NCI-H2081 treated with DMSO at 0.1 percent for 48 hours (cell line): ENCODE results near the gene JTB.
A peak's percentile ranks its signal among the peaks of the same experiment; 100 is the strongest.

ENCODE experiments used
- DNase-seq: peaks from one replicate; lab custom pipeline; 2025; lab: John Stamatoyannopoulos, UW

The JTB gene

DNA sequence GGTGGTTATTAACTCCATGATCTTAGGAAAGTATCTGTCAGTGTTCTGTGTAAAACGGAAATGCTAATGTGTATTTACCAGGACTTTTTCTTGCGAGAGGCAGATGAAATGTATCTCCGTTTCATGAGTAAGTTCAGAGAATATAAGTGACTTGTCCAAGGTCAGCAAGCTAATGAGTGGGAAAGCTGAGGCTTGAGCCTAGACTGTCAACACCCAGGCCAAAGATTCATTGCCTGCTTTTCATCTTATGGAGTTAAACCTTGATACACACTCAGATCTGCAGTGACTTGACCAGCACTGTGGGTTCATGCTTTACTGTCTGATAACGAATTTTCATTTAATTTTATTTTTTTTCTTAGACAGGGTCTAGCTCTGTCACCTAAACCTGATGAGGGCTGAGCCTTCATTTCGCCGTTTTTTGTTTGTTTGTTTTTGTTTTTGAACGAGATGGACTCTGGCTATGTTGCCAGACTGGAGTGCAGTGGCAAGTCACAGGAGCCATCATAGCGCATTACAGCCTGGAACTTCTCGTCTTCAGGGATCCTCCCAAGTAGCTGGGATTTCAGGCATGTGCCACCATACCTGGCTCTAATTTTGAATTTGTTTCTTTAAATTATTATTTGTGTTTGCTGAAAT, 918 bp upstream of the JTB start:
- DNase-seq = no peak

- no peak for DNase-seq
Observed at GRCh38 chr1:153976819-153977249, 640 bp downstream of the JTB start.

DNA sequence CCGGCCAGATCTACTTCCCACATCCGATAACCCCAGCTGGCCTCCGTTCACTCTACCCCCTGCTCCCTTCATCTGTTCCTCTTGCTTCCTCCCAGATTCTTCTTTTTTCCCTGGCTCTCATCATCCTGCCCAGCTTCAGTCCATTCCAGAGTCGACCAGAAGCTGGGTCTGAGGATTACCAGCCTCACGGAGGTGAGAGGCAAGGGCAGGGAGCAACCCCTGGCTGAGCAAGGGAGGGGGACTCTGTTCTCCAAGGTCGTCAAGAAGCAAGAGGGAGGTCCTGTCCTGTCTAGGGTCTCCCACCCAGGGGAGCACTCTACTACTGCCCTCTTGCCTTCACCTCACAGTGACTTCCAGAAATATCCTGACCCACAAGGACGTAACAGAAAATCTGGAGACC, 3.9 kb downstream of the JTB start:
- DNase-seq = no peak

- DNase-seq = no peak
Observed at GRCh38 chr1:153973071-153973470, 4.4 kb downstream of the JTB start.

- no peak for DNase-seq
Observed at GRCh38 chr1:153970346-153970745, 7.1 kb downstream of the JTB start.

DNA sequence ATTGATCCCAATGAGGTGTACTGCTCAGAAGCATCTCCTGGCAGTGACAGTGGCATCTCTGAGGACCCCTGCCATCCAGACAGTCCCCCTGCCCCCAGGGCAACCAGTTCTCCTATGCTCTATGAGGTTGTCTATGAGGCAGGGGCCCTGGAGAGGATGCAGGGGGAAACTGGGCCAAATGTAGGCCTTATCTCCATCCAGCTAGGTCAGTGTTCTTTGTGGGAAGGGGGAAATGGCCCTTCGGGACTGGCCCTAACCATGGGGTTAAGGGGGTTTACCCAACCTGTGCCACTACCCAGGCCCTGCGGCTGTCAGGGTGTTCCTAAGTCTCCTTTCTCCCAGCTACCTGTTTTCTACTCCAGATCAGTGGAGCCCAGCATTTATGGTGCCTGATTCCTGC, 8.5 kb downstream of the JTB start:
- DNase-seq = no peak

- DNase-seq = no peak
Observed at GRCh38 chr1:153968408-153968807, 9.1 kb downstream of the JTB start.

DNA sequence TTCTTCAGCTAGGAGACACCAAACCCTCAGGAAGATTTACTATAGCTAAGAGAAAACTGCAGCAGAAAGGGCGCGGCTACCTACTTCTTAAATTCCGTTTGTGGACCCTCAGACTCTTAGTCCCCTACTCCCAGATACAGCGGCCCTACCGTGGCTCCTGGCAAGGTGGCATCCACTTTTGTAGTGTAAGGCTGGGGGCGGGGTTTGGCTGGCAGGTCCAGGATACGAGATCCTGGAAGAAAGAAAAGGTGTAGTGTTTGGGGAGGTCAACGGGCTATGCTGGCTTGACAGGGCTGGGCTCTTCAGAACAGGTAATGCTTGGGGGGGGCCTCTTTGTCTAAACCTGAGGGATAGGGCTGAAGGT, 9.5 kb downstream of the JTB start:
- no peak for DNase-seq

GRCh38 chr1:153967107-153967999, 10.1 kb downstream of the JTB start, which contains the start of gene CREB3L4:
CREB3L4 (plus strand) TSS chr1:153967902; CDS start chr1:153968526, 624 bp downstream.
- peak; percentile 98 for DNase-seq

DNA sequence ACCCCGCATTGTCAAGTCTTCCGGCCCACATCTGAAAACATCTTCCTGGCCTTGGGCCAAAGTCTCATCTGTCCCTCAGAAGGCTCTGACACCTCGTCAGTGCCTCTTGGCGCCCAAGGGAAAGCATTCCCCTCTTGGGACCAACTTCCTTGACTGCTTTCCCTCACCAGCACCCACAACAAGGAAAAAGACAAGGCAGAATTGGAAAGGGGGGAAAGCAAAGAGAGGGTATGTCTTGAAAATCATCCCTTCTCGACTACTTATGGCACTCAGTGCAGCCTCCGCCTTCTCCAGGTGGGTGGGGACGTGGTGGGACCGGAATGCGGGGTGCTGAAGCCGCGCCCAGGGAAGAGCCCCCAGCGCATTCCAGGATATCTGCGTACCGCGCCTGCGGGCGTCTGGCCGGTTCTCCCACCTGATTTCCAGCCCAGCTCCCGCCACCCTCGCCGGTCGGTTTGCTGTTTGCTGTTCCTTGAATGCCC, 13.6 kb downstream of the JTB start:
- DNase-seq = no peak

DNA sequence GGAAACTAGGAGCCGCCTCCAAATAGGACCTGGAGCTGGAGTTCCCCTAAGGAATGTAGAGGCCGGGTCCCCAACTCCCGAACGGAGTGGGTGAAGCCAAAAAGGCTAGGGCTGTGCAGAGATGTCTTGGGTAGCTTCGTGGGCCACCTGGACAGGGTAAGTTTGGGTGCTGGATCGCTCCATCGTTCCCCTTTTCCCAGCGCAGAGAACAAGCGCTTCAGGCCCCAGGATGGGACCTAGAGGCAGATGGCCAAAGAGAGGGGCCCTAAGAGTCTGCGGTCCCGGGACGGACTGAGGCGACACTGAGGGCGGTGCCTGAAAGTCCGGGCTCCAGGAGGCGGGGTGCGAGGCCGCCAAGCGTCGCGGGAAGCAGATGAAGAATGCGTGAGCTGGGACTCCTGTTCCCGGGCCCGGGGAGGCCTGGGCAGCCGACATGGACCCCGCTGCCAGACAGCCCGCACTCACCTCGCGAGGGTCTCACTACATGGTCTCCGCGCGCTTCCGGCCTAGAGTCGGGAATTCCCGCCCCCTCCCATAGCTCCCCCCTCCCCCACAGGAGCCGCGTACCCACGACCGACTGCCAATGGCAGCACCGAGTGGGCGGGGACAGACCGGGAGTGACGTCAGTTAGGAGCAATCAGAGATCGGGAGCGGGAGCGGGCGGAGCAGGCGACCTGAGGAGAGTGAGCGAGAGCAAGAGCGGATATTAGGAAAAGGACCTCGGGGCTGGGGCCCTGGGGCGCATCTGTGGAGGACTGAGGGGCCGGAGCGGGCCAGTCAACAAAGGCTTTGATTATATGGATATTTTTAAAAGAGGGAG, 14.2 kb downstream of the JTB start, which contains the start of gene SLC39A1:
SLC39A1 (minus strand) TSS at position 508 of the 820 bp plus-strand sequence. CDS start 822 bp downstream, outside the sequence.
- DNase-seq = peak; percentile 95

GRCh38 chr1:153962088-153963029, 15.1 kb downstream of the JTB start:
- DNase-seq = no peak

GRCh38 chr1:153961421-153961820, 16.1 kb downstream of the JTB start:
- DNase-seq = no peak

DNA sequence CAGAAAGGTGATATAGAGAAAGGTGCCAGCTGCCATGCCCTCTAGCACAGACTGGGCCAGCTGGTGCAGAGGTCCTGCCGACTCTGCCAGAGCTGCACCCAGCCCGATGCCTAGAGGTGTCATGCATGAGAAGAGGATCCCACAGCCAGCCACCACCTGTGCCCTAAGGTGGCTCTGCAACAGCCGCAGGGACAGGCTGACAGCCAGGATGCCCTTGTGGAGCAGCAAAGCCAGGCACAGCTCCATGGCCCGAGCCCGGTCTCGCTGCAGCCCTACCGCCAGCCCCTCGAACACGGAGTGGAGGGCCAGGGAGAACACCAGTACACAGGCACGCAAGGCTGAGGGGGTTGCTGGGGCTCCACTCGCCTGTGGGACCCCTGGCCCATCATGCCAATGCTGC, 17.3 kb downstream of the JTB start:
- DNase-seq = no peak

GRCh38 chr1:153959454-153959853, 18.0 kb downstream of the JTB start:
- DNase-seq = no peak

GRCh38 chr1:153958961-153959260, 18.6 kb downstream of the JTB start:
- DNase-seq = no peak

DNA sequence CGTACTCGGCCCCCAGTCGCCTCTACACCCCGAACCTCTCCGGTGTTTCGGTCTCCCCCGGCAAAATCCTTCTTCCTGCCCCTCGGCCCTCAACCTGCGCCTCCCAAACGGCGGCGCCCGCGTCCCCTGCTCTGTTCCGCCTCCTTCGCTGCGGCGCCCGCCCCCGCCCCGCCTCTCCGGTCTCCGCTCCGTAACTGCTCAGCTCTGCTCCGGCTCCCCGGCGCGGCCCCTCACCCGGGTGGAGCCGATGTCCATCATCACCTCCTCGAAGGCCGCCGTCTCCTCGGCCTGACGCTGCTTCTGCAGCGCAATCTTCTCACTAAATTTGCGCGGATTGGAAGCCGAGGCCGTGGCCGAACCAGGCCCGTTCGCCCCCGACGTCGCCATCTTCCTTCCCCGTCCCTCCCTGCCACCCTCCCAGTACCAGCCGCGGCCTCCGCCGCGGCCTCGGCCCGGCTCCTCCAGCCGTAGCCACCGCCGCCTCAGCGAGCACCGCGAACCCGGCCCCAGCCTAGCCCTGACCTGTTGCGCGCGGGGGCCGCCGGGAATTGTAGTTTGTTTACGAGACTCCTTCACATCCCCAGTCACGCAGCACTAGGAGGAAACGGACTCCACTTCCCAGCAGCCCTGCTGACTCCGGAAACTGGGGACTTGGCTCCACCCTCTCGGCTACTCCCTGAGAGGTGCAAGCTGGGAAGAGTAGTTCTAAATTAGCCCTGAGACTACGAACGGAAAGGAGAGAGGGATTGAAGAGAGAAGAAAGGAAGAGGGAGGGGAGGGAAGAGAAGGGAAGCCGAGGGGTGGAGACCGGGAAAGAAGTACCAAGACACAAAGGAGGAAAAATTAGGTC, 19.1 kb downstream of the JTB start, which contains the start of gene CRTC2:
CRTC2 (minus strand) TSS at position 502 of the 850 bp plus-strand sequence; CDS start at position 387, 115 bp downstream.
- DNase-seq = peak; percentile 99

DNA sequence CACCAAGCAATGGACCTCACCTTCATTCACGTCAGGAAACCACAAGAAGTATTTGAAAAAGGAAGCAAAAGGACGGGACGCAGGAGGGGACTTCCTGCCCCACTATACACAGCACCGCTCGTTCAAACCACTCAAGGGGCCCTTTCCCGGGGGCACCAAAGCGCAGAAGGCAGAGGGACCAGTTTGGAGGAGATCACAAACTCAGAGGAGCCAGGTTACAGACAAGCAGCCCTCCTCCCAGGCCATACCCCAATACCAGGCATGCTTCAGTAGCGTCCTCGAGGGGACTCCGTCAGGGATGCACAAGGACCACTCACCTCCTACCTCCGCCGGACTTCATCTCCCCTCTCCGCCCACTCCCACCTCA, 19.7 kb downstream of the JTB start:
- DNase-seq = no peak

DNA sequence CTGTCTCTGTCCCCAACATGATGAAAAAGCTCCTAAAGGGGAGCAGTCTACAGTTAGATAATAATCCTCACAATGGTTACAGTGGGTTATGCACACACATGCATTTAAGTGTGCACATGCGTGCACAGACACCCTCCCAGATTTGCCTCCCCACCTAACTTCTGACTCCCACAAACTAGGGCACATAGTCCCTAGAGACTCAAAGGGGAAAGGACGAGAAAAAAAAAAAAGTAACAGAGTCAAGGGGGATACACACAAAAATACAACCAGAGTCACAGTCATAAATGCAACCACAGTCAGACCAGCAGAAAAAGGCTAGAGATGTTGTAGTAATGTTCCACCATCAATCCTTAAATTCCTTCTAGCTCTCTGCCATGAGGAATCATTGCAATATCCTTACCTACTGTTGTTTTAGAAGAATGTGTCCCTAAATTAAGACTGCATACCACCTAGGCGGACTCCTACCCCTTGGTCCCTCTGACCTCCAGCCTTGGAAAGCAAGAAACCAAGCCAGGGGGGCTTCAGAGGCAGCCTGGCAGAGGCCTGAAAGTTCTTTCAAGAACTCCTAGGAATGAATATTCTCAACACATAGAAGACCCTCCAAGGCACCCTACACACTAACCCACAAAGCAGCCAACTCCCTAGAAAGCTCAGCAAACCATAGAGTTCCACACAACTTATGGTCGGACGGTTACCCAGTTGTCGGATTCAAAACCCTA, 20.3 kb downstream of the JTB start:
- no peak for DNase-seq

DNA sequence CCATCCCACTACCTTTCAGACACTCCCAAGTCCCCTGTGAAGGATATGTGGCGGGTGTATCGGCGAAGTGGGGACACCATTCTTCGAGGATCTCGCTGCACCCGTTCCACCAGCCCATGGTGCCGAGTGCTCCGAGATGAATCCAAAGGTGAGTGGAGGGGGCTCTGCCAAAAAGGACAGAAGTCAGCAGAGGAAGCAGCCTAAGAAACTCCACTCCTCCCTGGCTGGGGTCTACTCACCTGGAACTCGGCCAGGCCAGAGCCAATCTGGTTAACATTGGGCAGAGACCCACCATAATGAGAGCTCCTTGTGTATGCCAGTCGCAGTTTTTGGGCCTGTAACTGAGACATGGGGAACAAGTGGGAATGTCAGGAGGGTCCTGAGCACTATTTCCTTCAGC, 22.6 kb downstream of the JTB start:
- DNase-seq = no peak
